Subcutaneous abdominal adipose tissue (tissue), 5 donors: ENCODE measurements around the gene C17orf50.

ENCODE experiments used
- H3K27ac ChIP-seq: one replicate; pipeline ENCODE4 v1.7.0; 2013; ENCODE audit warnings: low read depth, mild to moderate bottlenecking, inconsistent platforms, low read length, moderate library complexity
- H3K27me3 ChIP-seq, 5 donors: one replicate each; pipeline ENCODE4 v1.7.0; 2013; ENCODE audit warnings: low read length in 5 of 5, inconsistent platforms in 1 of 5; ENCODE audit not compliant: control insufficient read depth in 5 of 5, insufficient read depth in 4 of 5
- H3K36me3 ChIP-seq, 5 donors: one replicate each; pipeline ENCODE4 v1.7.0; 2013; ENCODE audit warnings: low read length in 5 of 5; ENCODE audit not compliant: control insufficient read depth in 5 of 5, insufficient read depth in 5 of 5
- H3K4me1 ChIP-seq, 5 donors: one replicate each; pipeline ENCODE4 v1.7.0; 2013; ENCODE audit warnings: low read length in 5 of 5, mild to moderate bottlenecking in 3 of 5, moderate library complexity in 1 of 5; ENCODE audit not compliant: control insufficient read depth in 5 of 5, insufficient read depth in 5 of 5
- H3K4me3 ChIP-seq, 5 donors: one replicate each; pipeline ENCODE4 v1.7.0; 2013; ENCODE audit warnings: low read length in 5 of 5, low read depth in 1 of 5
- H3K9ac ChIP-seq, 5 donors: one replicate each; pipeline ENCODE4 v1.7.0; 2013; ENCODE audit warnings: low read length in 5 of 5, mild to moderate bottlenecking in 4 of 5, moderate library complexity in 3 of 5
- H3K9me3 ChIP-seq, 5 donors: one replicate each; pipeline ENCODE4 v1.7.0; 2013; ENCODE audit warnings: low read length in 5 of 5; ENCODE audit not compliant: control insufficient read depth in 5 of 5
- donor health status: healthy.
- donor health status: healthy.
- donor health status: healthy.
- donor health status: healthy.
- donor health status: healthy.

C17orf50 gene

GRCh38 chr17:35760587-35760986, at the start of gene C17orf50:
Gene C17orf50, plus strand, starts transcription at chr17:35760887. Its CDS starts 55 bp downstream, at chr17:35760942.
- Histone ChIP-seq H3K36me3 (no peaks in the 10 kb centered on the region), H3K4me3 (no peak within 1 kb of the TSS), H3K27ac (no peak within 1 kb of the TSS), H3K9ac (no peak within 1 kb of the TSS), H3K4me1 (peaks cover 2 to 19% (median 18%) of the 10 kb centered on the region in 5 donors), H3K27me3 (peaks cover 0 to 2% (median 0%) of the 10 kb centered on the region in 5 donors), H3K9me3 (no peaks in the 10 kb centered on the region)

- no peak overlapping the region for H3K4me3 ChIP-seq
- no peaks in the 10 kb centered on the region for H3K27me3 ChIP-seq
- H3K9ac ChIP-seq = no peak overlapping the region
- H3K9me3 ChIP-seq = no peaks in the 10 kb centered on the region
- H3K27ac ChIP-seq = no peak overlapping the region
- H3K36me3 ChIP-seq = peaks cover 10 to 45% (median 22%) of the 10 kb centered on the region in 5 donors
- peaks cover 9 to 44% (median 35%) of the 10 kb centered on the region in 5 donors for H3K4me1 ChIP-seq
Observed at GRCh38 chr17:35710950-35711349, 49.7 kb upstream of the C17orf50 start.

DNA sequence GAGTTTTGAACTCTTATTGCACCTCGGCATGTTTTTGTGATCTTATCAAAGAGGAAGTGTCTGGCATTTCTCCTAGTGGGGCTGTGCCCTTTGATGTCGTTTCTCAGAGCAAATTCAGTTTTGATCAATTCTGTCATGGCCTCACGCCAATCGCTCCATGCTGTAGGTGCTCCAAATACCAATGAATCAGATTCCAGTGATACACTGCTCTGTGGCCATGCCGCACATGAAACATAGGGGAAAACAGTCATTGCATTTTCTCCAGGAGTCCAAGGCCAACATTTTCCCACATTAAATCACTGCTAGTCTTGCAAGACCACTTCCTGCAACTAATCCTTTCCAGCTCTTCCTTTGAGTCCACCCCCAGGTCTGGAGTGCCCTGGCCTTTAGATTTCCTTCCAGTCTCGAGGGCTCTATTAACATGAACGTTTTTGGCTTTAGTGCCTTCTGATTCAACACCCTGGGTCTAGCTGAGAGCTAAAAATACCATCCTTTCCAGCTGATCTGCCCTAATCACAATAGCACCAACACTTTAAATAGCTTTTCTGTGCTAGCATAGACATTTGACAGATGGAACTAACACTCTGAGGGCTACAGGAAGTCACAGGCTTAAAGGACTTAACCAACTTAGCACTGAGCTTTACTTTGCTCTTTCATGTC, 47.5 kb upstream of the C17orf50 start:
- H3K27me3 ChIP-seq = no peaks in the 10 kb centered on the region
- H3K36me3 ChIP-seq = peaks cover 18 to 57% (median 29%) of the 10 kb centered on the region in 5 donors
- peak overlapping the region; percentile 47 for H3K27ac ChIP-seq
- H3K4me1 ChIP-seq = peaks cover 13 to 64% (median 48%) of the 10 kb centered on the region in 5 donors
- H3K9me3 ChIP-seq = no peaks in the 10 kb centered on the region
- peak overlapping the region in 2 of 5 donors; percentile 9 to 29 for H3K4me3 ChIP-seq
- H3K9ac ChIP-seq = peak overlapping the region in 1 of 5 donors; percentile 41

DNA sequence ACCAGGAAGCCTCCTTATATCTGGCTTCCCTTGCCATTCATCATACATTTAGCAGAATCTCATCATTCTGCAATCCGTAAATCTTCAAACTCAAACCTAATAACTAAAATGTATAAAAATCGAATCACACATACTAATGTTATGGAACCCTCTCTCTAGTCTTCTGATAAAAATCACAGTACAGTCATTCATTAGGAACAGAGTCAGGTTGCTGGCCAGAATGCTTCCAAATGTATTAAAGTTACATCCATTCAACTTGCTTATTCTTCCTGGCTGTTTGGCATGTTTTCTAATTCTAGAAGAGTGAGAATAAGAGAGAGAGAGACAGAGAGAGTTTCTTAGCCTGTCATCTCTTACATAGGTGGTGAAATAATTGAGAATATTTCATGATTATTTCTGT, 45.7 kb upstream of the C17orf50 start:
- H3K4me3 ChIP-seq = no peak overlapping the region
- H3K4me1 ChIP-seq = peaks cover 13 to 59% (median 41%) of the 10 kb centered on the region in 5 donors
- H3K9ac ChIP-seq = no peak overlapping the region
- peaks cover 17 to 50% (median 30%) of the 10 kb centered on the region in 5 donors for H3K36me3 ChIP-seq
- H3K9me3 ChIP-seq = no peaks in the 10 kb centered on the region
- H3K27me3 ChIP-seq = no peaks in the 10 kb centered on the region
- H3K27ac ChIP-seq = no peak overlapping the region

GRCh38 chr17:35715416-35715815, 45.3 kb upstream of the C17orf50 start:
- peaks cover 13 to 55% (median 39%) of the 10 kb centered on the region in 5 donors for H3K4me1 ChIP-seq
- no peaks in the 10 kb centered on the region for H3K27me3 ChIP-seq
- H3K27ac ChIP-seq = peak overlapping the region; percentile 83
- H3K9ac ChIP-seq = peak overlapping the region in 1 of 5 donors; percentile 72
- peaks cover 17 to 48% (median 29%) of the 10 kb centered on the region in 5 donors for H3K36me3 ChIP-seq
- H3K9me3 ChIP-seq = no peaks in the 10 kb centered on the region
- no peak overlapping the region for H3K4me3 ChIP-seq

- Histone ChIP-seq H3K4me1 (peaks cover 13 to 55% (median 39%) of the 10 kb centered on the region in 5 donors), H3K27me3 (no peaks in the 10 kb centered on the region), H3K9me3 (no peaks in the 10 kb centered on the region), H3K36me3 (peaks cover 13 to 44% (median 22%) of the 10 kb centered on the region in 5 donors), H3K27ac (peak overlapping the region; percentile 83), H3K4me3 (no peak overlapping the region), H3K9ac (peak overlapping the region in 1 of 5 donors; percentile 72)
Observed at GRCh38 chr17:35716173-35716572, 44.5 kb upstream of the C17orf50 start.

DNA sequence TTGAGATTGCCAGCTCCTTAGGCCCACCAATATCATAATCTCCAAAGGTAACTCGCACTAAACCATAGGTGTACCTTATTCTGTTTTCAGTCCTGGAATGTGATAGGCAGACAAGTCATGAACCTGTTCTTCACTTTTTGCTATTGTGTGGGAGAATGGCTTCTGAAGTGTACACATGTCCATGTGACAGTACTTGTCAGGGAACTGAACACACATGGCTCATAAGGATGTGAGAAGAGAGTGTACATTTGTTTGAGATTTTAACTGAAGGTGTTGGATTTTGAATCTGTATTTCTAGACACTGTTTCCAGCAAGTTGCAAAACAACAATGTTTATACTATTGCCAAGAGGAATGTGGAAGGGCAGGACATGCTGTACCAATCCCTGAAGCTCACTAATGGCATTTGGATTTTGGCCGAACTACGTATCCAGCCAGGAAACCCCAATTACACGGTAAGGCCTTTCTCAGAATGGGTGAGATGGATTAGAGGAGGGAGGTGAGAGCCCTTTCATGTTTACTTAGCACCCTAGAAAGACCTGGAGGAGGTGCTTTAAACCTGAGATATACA, 43.7 kb upstream of the C17orf50 start:
- Histone ChIP-seq H3K9ac (peak overlapping the region in 2 of 5 donors; percentile 16 to 81), H3K36me3 (peaks cover 10 to 47% (median 21%) of the 10 kb centered on the region in 5 donors), H3K9me3 (no peaks in the 10 kb centered on the region), H3K27me3 (no peaks in the 10 kb centered on the region), H3K4me1 (peaks cover 13 to 55% (median 39%) of the 10 kb centered on the region in 5 donors), H3K27ac (peak overlapping the region; percentile 83), H3K4me3 (no peak overlapping the region)

DNA sequence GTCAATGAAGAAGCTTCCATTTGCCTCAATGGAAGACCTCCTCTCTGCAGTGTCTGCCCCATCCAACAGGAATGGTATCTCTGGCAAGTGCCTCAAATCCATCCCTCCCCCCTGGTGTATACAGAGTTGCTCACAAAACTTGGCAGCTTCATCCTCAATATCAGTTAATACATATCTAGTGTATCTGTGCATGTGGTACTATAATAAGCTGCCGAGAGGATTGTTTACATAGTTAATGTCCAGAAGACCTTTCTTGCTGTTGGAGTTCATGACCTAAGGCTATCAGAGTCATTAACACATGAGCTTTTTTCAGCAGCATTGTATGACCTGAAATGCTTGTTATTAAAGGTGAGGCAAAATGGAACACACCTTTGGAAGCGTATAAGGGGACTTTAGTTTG, 43.2 kb upstream of the C17orf50 start:
- peak overlapping the region in 3 of 5 donors; percentile 5 to 81 (median 31) for H3K9ac ChIP-seq
- no peaks in the 10 kb centered on the region for H3K27me3 ChIP-seq
- H3K9me3 ChIP-seq = no peaks in the 10 kb centered on the region
- H3K36me3 ChIP-seq = peaks cover 8 to 49% (median 21%) of the 10 kb centered on the region in 5 donors
- H3K27ac ChIP-seq = peak overlapping the region; percentile 83
- no peak overlapping the region for H3K4me3 ChIP-seq
- H3K4me1 ChIP-seq = peaks cover 13 to 55% (median 39%) of the 10 kb centered on the region in 5 donors

- peaks cover 17 to 51% (median 28%) of the 10 kb centered on the region in 5 donors for H3K36me3 ChIP-seq
Observed at GRCh38 chr17:35723735-35724134, 37.0 kb upstream of the C17orf50 start.

DNA sequence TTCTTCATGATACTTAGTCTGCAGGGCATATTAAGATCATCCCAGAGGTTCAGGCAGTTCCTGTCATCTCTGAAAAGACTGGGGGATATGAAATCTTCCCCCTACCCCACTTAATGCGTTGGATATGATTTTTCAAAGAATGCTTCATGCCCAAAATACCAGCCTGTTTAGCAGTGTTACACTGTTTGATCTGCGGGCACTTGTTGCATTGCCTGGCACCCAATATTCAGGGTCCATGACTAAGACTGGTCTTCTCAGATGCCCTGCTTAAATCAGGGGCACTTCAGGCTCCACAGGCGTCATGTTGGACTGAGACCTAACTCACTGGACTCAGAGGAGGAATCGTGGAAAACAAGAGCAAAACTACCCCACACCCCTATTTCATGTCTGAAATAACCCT, 35.6 kb upstream of the C17orf50 start:
- no peak overlapping the region for H3K4me3 ChIP-seq
- no peaks in the 10 kb centered on the region for H3K27me3 ChIP-seq
- no peak overlapping the region for H3K27ac ChIP-seq
- no peak overlapping the region for H3K9ac ChIP-seq
- H3K4me1 ChIP-seq = peaks cover 4 to 26% (median 22%) of the 10 kb centered on the region in 5 donors
- H3K36me3 ChIP-seq = peaks cover 17 to 47% (median 25%) of the 10 kb centered on the region in 5 donors
- H3K9me3 ChIP-seq = no peaks in the 10 kb centered on the region

More at GRCh38 chr17:35723735-35724134, 37.0 kb upstream of the C17orf50 start:
- H3K27ac ChIP-seq = no peak overlapping the region
- no peak overlapping the region for H3K9ac ChIP-seq
- no peaks in the 10 kb centered on the region for H3K27me3 ChIP-seq
- no peaks in the 10 kb centered on the region for H3K9me3 ChIP-seq
- H3K4me1 ChIP-seq = peaks cover 4 to 26% (median 22%) of the 10 kb centered on the region in 5 donors
- no peak overlapping the region for H3K4me3 ChIP-seq
